HepG2 (cell line): ENCODE results near the gene HOTAIR. TPM values are rescaled to one million over a fixed set of nuclear protein-coding genes. Genes with fewer than 3 reads are reported as not detected.

Source experiments
- ATAC-seq: fragments of 200-7000 bp; cut with Tn5 transposase; 3 replicates; pipeline ENCODE4 v1.9.1; 2020; ENCODE audit warnings: mild to moderate bottlenecking, moderate library complexity
- BruUV-seq: library from RNA; stranded (reverse); fragments of 400-500 nt; replicated peaks from 2 replicates; lab custom pipeline; 2021; lab: Mats Ljungman, UMichigan
- CTCF ChIA-PET: fragments of 300-600 bp; formaldehyde crosslinking; extraction: SDS; loops from one replicate; lab custom pipeline; 2021; ENCODE audit warnings: low total read pairs, inconsistent platforms, low intra/inter-chr PET ratio; lab: Yijun Ruan, JAX
- POLR2A ChIA-PET: fragments of 350-600 bp; sonication (Branson Sonifier 250); formaldehyde crosslinking; loops from one replicate; lab custom pipeline; 2020; ENCODE audit warnings: antibody characterized with exemption, inconsistent platforms; lab: Yijun Ruan, JAX
- DNase-seq: peaks from one replicate; pipeline ENCODE4 v3.0.0-alpha.2; 2015; ENCODE audit warnings: low spot score
- FAIRE-seq: peaks from 3 replicates; lab custom pipeline; 2011; peaks lifted over from hg19 to GRCh38; lab: Jason Lieb, UNC
- H2AFZ ChIP-seq: one replicate; pipeline ENCODE4 v1.6.1; 2011; ENCODE audit warnings: low read length, inconsistent platforms
- H3K27ac ChIP-seq: fragments of 300-600 bp; 3 replicates; pipeline ENCODE4 v1.8.0; 2011; ENCODE audit warnings: mixed run types, mild to moderate bottlenecking, mixed read lengths, low read length, inconsistent platforms; ENCODE audit not compliant: insufficient read depth; ENCODE audit errors: extremely low read length
- H3K27me3 ChIP-seq, 2 experiments: fragments of 200-600 bp in 1 of 2; 2 replicates in 1 of 2; 3 replicates in 1 of 2; pipeline versions ENCODE4 v1.6.0 to v1.8.0; 2011; ENCODE audit warnings: low read length in 2 of 2, mild to moderate bottlenecking in 2 of 2, moderate library complexity in 2 of 2, inconsistent platforms in 1 of 2; ENCODE audit not compliant: insufficient read depth in 2 of 2, control insufficient read depth in 1 of 2
- H3K36me3 ChIP-seq, 2 experiments: fragments of 200-600 bp in 1 of 2; replicated peaks in 1 of 2; 2 replicates in 1 of 2; 3 replicates in 1 of 2; pipeline versions ENCODE4 v1.5.1 to v1.8.0; 2011; ENCODE audit warnings: low read length in 2 of 2, inconsistent platforms in 1 of 2; ENCODE audit not compliant: insufficient read depth in 2 of 2, control insufficient read depth in 1 of 2
- H3K4me1 ChIP-seq: 2 replicates; pipeline ENCODE4 v1.5.1; 2012; ENCODE audit warnings: low read length, inconsistent platforms; ENCODE audit not compliant: insufficient read depth
- H3K4me2 ChIP-seq: 2 replicates; pipeline ENCODE4 v1.6.0; 2011; ENCODE audit warnings: low read depth, low read length, inconsistent platforms
- H3K4me3 ChIP-seq, 3 experiments: fragments of 200-600 bp in 1 of 3; sonication (generic), shearing (Covaris generic) in 1 of 3; replicated peaks in 1 of 3; 2 replicates each; pipeline ENCODE4 v1.5.1; 2011 to 2016; ENCODE audit warnings: low read length in 3 of 3, inconsistent platforms in 2 of 3, low read depth in 2 of 3, mild to moderate bottlenecking in 2 of 3, control low read depth in 1 of 3, mixed read lengths in 1 of 3; ENCODE audit not compliant: insufficient read depth in 1 of 3
- H3K79me2 ChIP-seq: one replicate; pipeline ENCODE4 v1.6.1; 2011; ENCODE audit warnings: low read length, inconsistent platforms; ENCODE audit not compliant: insufficient read depth
- H3K9ac ChIP-seq: 2 replicates; pipeline ENCODE4 v1.6.0; 2011; ENCODE audit warnings: mild to moderate bottlenecking, low read depth, low read length, inconsistent platforms; ENCODE audit not compliant: insufficient read depth
- H3K9me3 ChIP-seq: 2 replicates; pipeline ENCODE4 v1.5.1; 2012; ENCODE audit warnings: mild to moderate bottlenecking, low read length
- H4K20me1 ChIP-seq: 2 replicates; pipeline ENCODE4 v1.6.0; 2011; ENCODE audit warnings: inconsistent platforms, mild to moderate bottlenecking, low read length, moderate library complexity; ENCODE audit not compliant: insufficient read depth
- BORCS8-MEF2B ChIP-seq: sonication (generic); formaldehyde crosslinking; IDR thresholded peaks from 2 replicates; pipeline ENCODE4 v1.8.0; 2022; ENCODE audit warnings: mild to moderate bottlenecking, missing genetic modification reagents
- CENPX ChIP-seq: sonication (generic); formaldehyde crosslinking; IDR thresholded peaks from 2 replicates; pipeline ENCODE4 v1.9.0; 2021; ENCODE audit warnings: mild to moderate bottlenecking, missing genetic modification reagents, moderate library complexity
- ELF1 ChIP-seq: sonication (generic); formaldehyde crosslinking; IDR thresholded peaks from 2 replicates; pipeline ENCODE4 v1.4.0; 2020; ENCODE audit warnings: missing genetic modification reagents
- GABPB1 ChIP-seq: IDR thresholded peaks from 2 replicates; pipeline ENCODE4 v1.6.1; 2016; ENCODE audit warnings: mild to moderate bottlenecking, missing genetic modification reagents, moderate library complexity, missing compliant biosample characterization
- NCOA5 ChIP-seq: sonication (generic); formaldehyde crosslinking; IDR thresholded peaks from 2 replicates; pipeline ENCODE4 v1.4.0; 2020; ENCODE audit warnings: missing genetic modification reagents
- ZFP41 ChIP-seq: sonication (generic); formaldehyde crosslinking; IDR thresholded peaks from 2 replicates; pipeline ENCODE4 v1.4.0; 2020; ENCODE audit warnings: mild to moderate bottlenecking, missing genetic modification reagents, borderline replicate concordance
- ZNF263 ChIP-seq: sonication (generic); formaldehyde crosslinking; IDR thresholded peaks from 2 replicates; pipeline ENCODE4 v1.4.0; 2020; ENCODE audit warnings: missing genetic modification reagents
- ZNF501 ChIP-seq: sonication (generic); formaldehyde crosslinking; IDR thresholded peaks from 2 replicates; pipeline ENCODE4 v1.5.1; 2020; ENCODE audit warnings: mild to moderate bottlenecking, moderate library complexity, missing genetic modification reagents
- ZNF619 ChIP-seq: sonication (generic); formaldehyde crosslinking; IDR thresholded peaks from 2 replicates; pipeline ENCODE4 v1.4.0; 2020; ENCODE audit warnings: mild to moderate bottlenecking, missing genetic modification reagents
- ZNF777 ChIP-seq: sonication (generic); formaldehyde crosslinking; IDR thresholded peaks from 2 replicates; pipeline ENCODE4 v1.4.0; 2020; ENCODE audit warnings: missing genetic modification reagents
- ZNF782 ChIP-seq: sonication (generic); formaldehyde crosslinking; IDR thresholded peaks from 2 replicates; pipeline ENCODE4 v1.4.0; 2020; ENCODE audit warnings: missing genetic modification reagents, mild to moderate bottlenecking, borderline replicate concordance
- WGBS: methylation state at CpG from one replicate; pipeline ENCODE4 v1.1.6; 2017; ENCODE audit warnings: low lambda C conversion rate; 5-methylcytosine and 5-hydroxymethylcytosine counted together
- in situ Hi-C: cut with HindIII; loops from 2 replicates; pipeline ENCODE4 v1.10.0; 2017; ENCODE audit warnings: low pct_unique_long_range_greater_than_20kb; ENCODE audit not compliant: extremely low pct_ligation_motif_present
- intact Hi-C: fragments of 100-400 bp; cut with micrococcal nuclease; formaldehyde crosslinking; loops from one replicate; pipeline ENCODE4 v1.10.0; 2022; ENCODE audit not compliant: unreplicated experiment
- polyA plus RNA-seq, 8 experiments: library from polyadenylated mRNA; depleted of rRNA in 3 of 8; stranded (reverse) in 7 of 8; unstranded in 1 of 8; fragments of >200 nt; fragmentation: Illumina TruSeq in 4 of 8; extraction: Trizol in 4 of 8; gene quantifications; 2 replicates each; pipeline versions ENCODE4 v1.2.1 to v1.2.3, GENCODE V29; 2011 to 2016; ENCODE audit warnings: low read depth in 4 of 8, missing spikeins in 1 of 8, mixed read lengths in 1 of 8; ENCODE audit not compliant: insufficient read depth in 1 of 8
- total RNA-seq, 5 experiments: library from RNA; depleted of rRNA; stranded (reverse); fragments of >200 nt; fragmentation: Illumina TruSeq; extraction: Trizol; gene quantifications; 2 replicates each; pipeline ENCODE4 v1.2.3, GENCODE V29; 2016; ENCODE audit warnings: low read depth in 1 of 5
- TF ChIP-seq, protein P1 (sequence below): sonication (generic); formaldehyde crosslinking; IDR thresholded peaks from 2 replicates; pipeline ENCODE4 v1.8.1; 2023; ENCODE audit warnings: mild to moderate bottlenecking, moderate library complexity, missing genetic modification reagents
- TF ChIP-seq, protein P2 (sequence below): sonication (generic); formaldehyde crosslinking; IDR thresholded peaks from 2 replicates; pipeline ENCODE4 v1.8.0; 2022; ENCODE audit warnings: missing genetic modification reagents, low read depth, mild to moderate bottlenecking, borderline replicate concordance

HOTAIR gene
- total and polyA plus RNA-seq, 2 of the 13 experiments (the other 11 are each of a cell fraction or from before 2014, with no cell fraction given), result not detected

DNA sequence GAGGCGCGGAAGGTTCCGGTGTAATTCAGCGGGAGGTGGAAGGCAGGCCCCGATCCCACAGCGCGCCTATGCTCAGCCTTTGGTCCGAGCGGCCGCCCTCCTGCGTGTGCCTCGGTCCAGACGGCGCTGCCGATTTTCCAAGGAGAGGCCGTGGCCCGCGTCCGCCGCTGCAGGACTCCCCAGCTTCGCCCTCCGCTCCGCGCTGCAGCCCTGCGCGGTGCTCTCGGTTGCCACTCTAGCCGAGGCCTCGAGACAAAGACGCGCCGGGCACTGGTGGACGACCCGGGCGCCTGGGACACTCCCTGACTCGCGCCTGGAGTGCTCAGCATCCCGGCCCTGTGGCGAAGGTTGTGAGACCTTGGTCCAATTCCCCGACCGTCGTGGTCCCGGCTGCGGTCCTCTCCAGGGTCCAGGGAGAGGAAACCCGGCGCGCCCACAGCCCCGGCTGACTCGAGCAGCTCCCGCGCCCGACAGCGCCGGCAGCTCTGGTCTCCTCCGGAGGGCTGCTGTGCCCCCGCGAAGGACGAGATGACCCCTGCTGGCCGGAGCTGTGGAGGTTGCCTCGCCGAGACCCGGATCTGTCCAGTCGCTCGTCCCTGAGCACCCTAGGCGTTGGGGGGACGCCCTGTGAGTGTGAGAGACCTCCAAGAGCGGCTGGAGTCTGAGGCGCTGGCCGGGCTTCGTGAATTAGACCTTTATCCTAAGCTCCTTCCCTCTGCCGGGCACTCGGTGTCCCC is 13.6 kb downstream of the HOTAIR start:
- FAIRE-seq (no peak), ATAC-seq (peak; percentile 93), DNase-seq (no peak)
- Histone ChIP-seq H4K20me1 (no peaks in the 10 kb centered on the region), H3K9me3 (no peaks in the 10 kb centered on the region), H3K9ac (no peak overlapping the region), H3K36me3 (no peaks in the 10 kb centered on the region), H3K4me3 (peak overlapping the region in 1 of 3 experiments; percentile 55; a peak in 1 of 6 replicates), H3K79me2 (no peaks in the 10 kb centered on the region), H2AFZ (no peak overlapping the region), H3K4me1 (no peaks in the 10 kb centered on the region), H3K27me3 (peaks cover 20 to 95% of the 10 kb centered on the region in 2 experiments), H3K4me2 (peak overlapping the region; percentile 49), H3K27ac (no peak overlapping the region)
- intact Hi-C loops, result loop anchor here (1.0 kb wide), 1 partner anchor 194 kb away; no protein-coding TSS in a partner anchor
- in situ Hi-C loops, result no loop called here
- ChIA-PET POLR2A (no interaction called here), CTCF (interaction anchor here (1.2 to 2.1 kb wide), 2 partner anchors 193 to 205 kb away, joined by 3 to 20 read pairs; no protein-coding TSS in a partner anchor)
- no TSS peak for BruUV-seq
- 2% methylated on average over 11 of the region's 72 CpGs for WGBS
- 0 out of 2 replicates have a peak, but pooled peaks have one; percentile 26 for TF ChIP-seq BORCS8-MEF2B
- TF ChIP-seq ELF1 (CRISPR knock-in tag), result no peak
- TF ChIP-seq, protein P1, sequence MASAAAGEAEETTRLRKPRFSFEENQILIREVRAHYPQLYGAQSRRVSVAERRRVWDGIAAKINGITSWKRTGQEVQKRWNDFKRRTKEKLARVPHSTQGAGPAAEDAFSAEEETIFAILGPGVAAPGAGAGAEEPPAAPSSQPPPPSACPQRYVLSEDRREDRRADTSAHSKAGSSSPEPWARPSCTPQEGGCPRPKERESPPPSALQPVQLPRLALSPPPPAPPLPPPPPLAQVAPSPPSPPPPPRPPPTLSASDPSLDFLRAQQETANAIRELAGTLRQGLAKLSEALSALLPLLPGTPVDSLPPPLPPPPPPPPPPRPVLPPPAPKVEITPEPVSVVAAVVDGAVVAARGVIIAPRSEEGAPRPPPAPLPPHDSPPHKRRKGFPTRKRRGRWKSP (CRISPR knock-in tag), result no peak
- peak; percentile 35; the same call in 1 of the 2 replicates for TF ChIP-seq ZNF782 (CRISPR knock-in tag)
- peak; percentile 53; the same call in 1 of the 2 replicates for TF ChIP-seq ZNF777 (CRISPR knock-in tag)
- TF ChIP-seq ZNF501, result peak; percentile 47; the same call in 1 of the 2 replicates
- TF ChIP-seq CENPX (CRISPR knock-in tag), result no peak
- TF ChIP-seq ZFP41, result no peak
- TF ChIP-seq ZNF619 (CRISPR knock-in tag), result no peak
- no peak for TF ChIP-seq NCOA5 (CRISPR knock-in tag)
- TF ChIP-seq GABPB1 (CRISPR knock-in tag), result peak; percentile 52; the same call in 1 of the 2 replicates
- TF ChIP-seq, protein P2, sequence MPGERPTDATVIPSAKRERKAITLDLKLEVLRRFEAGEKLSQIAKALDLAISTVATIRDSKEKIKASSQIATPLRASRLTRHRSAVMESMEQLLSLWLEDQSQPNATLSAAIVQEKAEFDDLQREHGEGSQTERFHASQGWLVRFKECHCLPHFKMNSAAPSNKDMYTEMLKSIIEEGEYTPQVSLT (CRISPR knock-in tag), result no peak
- peak; percentile 25; the same call in 1 of the 2 replicates for TF ChIP-seq ZNF263 (CRISPR knock-in tag)
